GM19455 (cell line): ENCODE data around the gene STMP1.

Source experiments
- ATAC-seq: cut with Tn5 transposase; IDR thresholded peaks from one replicate; pipeline ENCODE4 v1.9.1; 2021; ENCODE audit not compliant: unreplicated experiment

STMP1 gene

GRCh38 chr7:135693558-135693957 lies 31.2 kb downstream of the STMP1 start:
- ATAC-seq: no peak

GRCh38 chr7:135697276-135698049 lies 35.1 kb downstream of the STMP1 start:
- ATAC-seq: no peak

- no peak for ATAC-seq
These were observed 41.8 kb downstream of the STMP1 start for GRCh38 chr7:135704074-135704473.

- no peak for ATAC-seq
These were observed 42.4 kb downstream of the STMP1 start for GRCh38 chr7:135704698-135705097.

GRCh38 chr7:135706038-135706742 lies 43.9 kb downstream of the STMP1 start:
- ATAC-seq: no peak

- ATAC-seq: no peak
These were observed 44.7 kb downstream of the STMP1 start for GRCh38 chr7:135706858-135707569.

GRCh38 chr7:135707570-135707966 lies 45.3 kb downstream of the STMP1 start:
- no peak for ATAC-seq

- ATAC-seq: no peak
These were observed 45.7 kb downstream of the STMP1 start for GRCh38 chr7:135708041-135708440.

- no peak for ATAC-seq
These were observed 47.2 kb downstream of the STMP1 start for GRCh38 chr7:135709508-135709907.

GRCh38 chr7:135710417-135711138 lies 48.3 kb downstream of the STMP1 start:
- no peak for ATAC-seq

- ATAC-seq: no peak
These were observed 48.8 kb downstream of the STMP1 start for GRCh38 chr7:135711139-135711469.

GRCh38 chr7:135712182-135712782 lies 50.0 kb downstream of the STMP1 start:
- no peak for ATAC-seq

- ATAC-seq: no peak
These were observed 50.5 kb downstream of the STMP1 start for GRCh38 chr7:135712796-135713195.

GRCh38 chr7:135713836-135714470 lies 51.6 kb downstream of the STMP1 start:
- ATAC-seq: no peak

GRCh38 chr7:135714534-135715009 lies 52.3 kb downstream of the STMP1 start:
- no peak for ATAC-seq

GRCh38 chr7:135715055-135715522 lies 52.8 kb downstream of the STMP1 start:
- no peak for ATAC-seq

GRCh38 chr7:135715673-135716072 lies 53.4 kb downstream of the STMP1 start:
- no peak for ATAC-seq

- no peak for ATAC-seq
These were observed 54.4 kb downstream of the STMP1 start for GRCh38 chr7:135716677-135717238.

- no peak for ATAC-seq
These were observed 55.4 kb downstream of the STMP1 start for GRCh38 chr7:135717693-135718092.

- ATAC-seq: no peak
These were observed 55.9 kb downstream of the STMP1 start for GRCh38 chr7:135718219-135718618.
